ENCODE results near the gene GNPTAB.

The GNPTAB gene

GRCh38 chr12:101780599-101780998 lies 50.2 kb downstream of the GNPTAB start:
- no peak overlapping the region for H3K4me3 Mint-ChIP-seq

DNA sequence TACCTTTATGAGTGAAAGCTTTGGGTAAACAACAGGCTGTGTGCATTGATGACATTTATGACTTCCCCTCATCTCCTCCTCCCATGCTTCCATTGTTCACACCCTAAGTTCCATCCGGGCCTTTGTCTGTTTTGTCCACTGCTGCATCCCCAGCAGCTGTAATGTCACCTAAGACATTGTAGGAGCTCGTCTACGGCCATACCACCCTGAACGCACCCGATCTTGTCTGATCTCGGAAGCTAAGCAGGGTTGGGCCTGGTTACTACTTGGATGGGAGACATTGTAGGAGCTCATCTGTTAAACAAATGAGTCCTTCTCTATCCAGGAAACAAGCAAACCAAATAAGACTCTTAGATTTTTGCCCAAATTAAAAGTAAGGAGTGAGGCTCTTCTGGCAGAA lies 51.1 kb downstream of the GNPTAB start:
- Mint-ChIP-seq H3K27ac (peak overlapping the region; percentile 17), H3K4me1 (ENCODE audit: low read depth) (peaks cover 29% of the 10 kb centered on the region), H3K36me3 (ENCODE audit: low read depth) (peaks cover 40% of the 10 kb centered on the region), H3K9me3 (no peaks in the 10 kb centered on the region), H3K4me3 (no peak overlapping the region), H3K27me3 (ENCODE audit: low read depth) (no peaks in the 10 kb centered on the region)

More at GRCh38 chr12:101780599-101780998, 50.2 kb downstream of the GNPTAB start:
- no peaks in the 10 kb centered on the region for H3K27me3 Mint-ChIP-seq (ENCODE audit: low read depth)
- peaks cover 40% of the 10 kb centered on the region for H3K36me3 Mint-ChIP-seq (ENCODE audit: low read depth)
- H3K27ac Mint-ChIP-seq, result no peak overlapping the region
- H3K4me1 Mint-ChIP-seq (ENCODE audit: low read depth), result peaks cover 29% of the 10 kb centered on the region
- H3K9me3 Mint-ChIP-seq, result no peaks in the 10 kb centered on the region

DNA sequence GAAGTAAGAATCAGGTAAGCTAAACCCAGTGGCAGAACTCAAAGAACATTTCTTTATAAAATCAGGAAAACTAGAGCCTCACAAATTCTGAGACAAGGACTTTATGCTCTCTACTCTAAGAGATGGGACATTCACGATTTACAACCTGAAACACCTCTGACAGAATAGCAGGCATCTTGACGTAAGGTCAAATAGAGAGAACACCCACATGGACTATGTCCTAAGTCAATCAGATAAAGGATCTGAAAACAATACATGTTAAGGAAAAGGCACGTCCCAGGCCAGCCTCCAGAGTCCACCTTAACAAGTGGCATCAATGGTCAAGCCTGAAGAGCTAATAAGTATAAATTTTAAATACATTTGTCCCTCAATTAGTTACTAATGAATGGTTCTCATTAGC lies 51.6 kb downstream of the GNPTAB start:
- H3K36me3 Mint-ChIP-seq (ENCODE audit: low read depth), result peaks cover 35% of the 10 kb centered on the region
- no peak overlapping the region for H3K4me3 Mint-ChIP-seq
- H3K27ac Mint-ChIP-seq, result no peak overlapping the region
- no peaks in the 10 kb centered on the region for H3K9me3 Mint-ChIP-seq
- H3K4me1 Mint-ChIP-seq (ENCODE audit: low read depth), result peaks cover 28% of the 10 kb centered on the region
- no peaks in the 10 kb centered on the region for H3K27me3 Mint-ChIP-seq (ENCODE audit: low read depth)

- no peaks in the 10 kb centered on the region for H3K27me3 Mint-ChIP-seq (ENCODE audit: low read depth)
- no peaks in the 10 kb centered on the region for H3K9me3 Mint-ChIP-seq
- no peak overlapping the region for H3K4me3 Mint-ChIP-seq
- peaks cover 31% of the 10 kb centered on the region for H3K4me1 Mint-ChIP-seq (ENCODE audit: low read depth)
- H3K27ac Mint-ChIP-seq, result no peak overlapping the region
- H3K36me3 Mint-ChIP-seq (ENCODE audit: low read depth), result peaks cover 36% of the 10 kb centered on the region
Observed at GRCh38 chr12:101777978-101778377, 52.8 kb downstream of the GNPTAB start.

DNA sequence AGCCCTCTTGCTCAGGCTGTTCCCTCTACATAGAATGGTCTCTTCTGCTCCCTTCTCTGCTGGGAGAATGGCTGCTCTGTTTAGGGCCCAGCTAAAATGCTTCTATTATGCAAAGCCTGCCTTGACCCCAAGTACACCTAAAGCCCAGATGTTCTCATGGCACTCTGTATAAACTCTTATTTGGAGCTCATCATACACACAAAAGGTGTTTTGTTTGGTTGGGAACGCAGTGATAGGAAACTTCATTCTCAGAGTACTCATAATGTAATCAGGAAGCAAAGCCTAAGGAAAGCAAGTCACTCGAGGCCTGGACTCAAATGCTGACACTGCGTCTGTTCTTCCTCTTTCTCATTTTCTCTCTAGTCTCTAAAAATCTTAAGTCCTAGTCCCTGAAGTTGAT lies 53.3 kb downstream of the GNPTAB start:
- Mint-ChIP-seq H3K36me3 (ENCODE audit: low read depth) (peaks cover 32% of the 10 kb centered on the region), H3K9me3 (no peaks in the 10 kb centered on the region), H3K27ac (no peak overlapping the region), H3K27me3 (ENCODE audit: low read depth) (no peaks in the 10 kb centered on the region), H3K4me3 (no peak overlapping the region), H3K4me1 (ENCODE audit: low read depth) (peaks cover 27% of the 10 kb centered on the region)

- Mint-ChIP-seq H3K4me3 (no peak overlapping the region), H3K36me3 (ENCODE audit: low read depth) (peaks cover 35% of the 10 kb centered on the region), H3K27me3 (ENCODE audit: low read depth) (no peaks in the 10 kb centered on the region), H3K27ac (no peak overlapping the region), H3K4me1 (ENCODE audit: low read depth) (peaks cover 31% of the 10 kb centered on the region), H3K9me3 (no peaks in the 10 kb centered on the region)
Observed at GRCh38 chr12:101775816-101776215, 54.9 kb downstream of the GNPTAB start.

GRCh38 chr12:101773650-101774162 lies 57.1 kb downstream of the GNPTAB start:
- Mint-ChIP-seq H3K4me1 (ENCODE audit: low read depth) (peaks cover 31% of the 10 kb centered on the region), H3K27ac (no peak overlapping the region)

DNA sequence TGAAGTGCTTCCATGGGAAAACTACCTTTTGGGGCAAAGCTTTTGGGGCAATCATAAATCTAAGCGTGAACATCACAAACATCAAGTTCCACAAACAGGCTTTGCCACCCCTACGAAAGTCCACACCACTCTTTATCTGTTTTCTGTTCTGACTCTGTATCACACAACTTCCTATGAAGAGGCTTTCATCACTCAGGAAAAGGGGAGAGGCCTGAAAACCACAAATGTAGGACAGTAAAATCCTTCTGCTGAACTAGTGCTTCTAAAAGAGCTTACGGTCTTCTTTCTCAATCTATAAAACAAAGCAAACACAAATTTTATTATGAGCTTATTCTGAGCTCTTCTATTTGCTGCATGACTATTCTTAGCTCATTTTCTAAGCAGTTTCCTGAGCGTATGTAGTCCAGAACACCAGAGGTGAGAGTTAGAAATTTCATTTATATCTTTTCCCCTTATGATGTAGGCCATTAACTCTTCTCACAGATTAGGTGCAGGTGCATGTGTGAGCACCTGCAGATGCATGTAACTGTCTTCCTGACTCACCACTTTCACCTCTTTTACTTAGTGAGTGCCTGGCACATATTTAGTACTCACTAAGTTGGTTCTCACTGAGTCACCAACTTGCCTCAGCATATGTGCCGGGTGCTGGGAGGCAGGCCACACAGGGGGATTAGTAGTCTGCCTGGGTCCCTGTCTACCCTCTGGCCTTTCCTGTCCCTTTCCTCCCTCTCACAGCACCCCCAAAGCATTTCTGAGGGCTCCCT lies 58.6 kb downstream of the GNPTAB start:
- no peaks in the 10 kb centered on the region for H3K9me3 Mint-ChIP-seq
- no peaks in the 10 kb centered on the region for H3K27me3 Mint-ChIP-seq (ENCODE audit: low read depth)
- peaks cover 22% of the 10 kb centered on the region for H3K4me1 Mint-ChIP-seq (ENCODE audit: low read depth)
- H3K36me3 Mint-ChIP-seq (ENCODE audit: low read depth), result peaks cover 39% of the 10 kb centered on the region
- no peak overlapping the region for H3K27ac Mint-ChIP-seq
- H3K4me3 Mint-ChIP-seq, result no peak overlapping the region

More at GRCh38 chr12:101773650-101774162, 57.1 kb downstream of the GNPTAB start:
- H3K4me3 Mint-ChIP-seq, result no peak overlapping the region
- no peaks in the 10 kb centered on the region for H3K27me3 Mint-ChIP-seq (ENCODE audit: low read depth)
- H3K36me3 Mint-ChIP-seq (ENCODE audit: low read depth), result peaks cover 37% of the 10 kb centered on the region
- no peaks in the 10 kb centered on the region for H3K9me3 Mint-ChIP-seq

DNA sequence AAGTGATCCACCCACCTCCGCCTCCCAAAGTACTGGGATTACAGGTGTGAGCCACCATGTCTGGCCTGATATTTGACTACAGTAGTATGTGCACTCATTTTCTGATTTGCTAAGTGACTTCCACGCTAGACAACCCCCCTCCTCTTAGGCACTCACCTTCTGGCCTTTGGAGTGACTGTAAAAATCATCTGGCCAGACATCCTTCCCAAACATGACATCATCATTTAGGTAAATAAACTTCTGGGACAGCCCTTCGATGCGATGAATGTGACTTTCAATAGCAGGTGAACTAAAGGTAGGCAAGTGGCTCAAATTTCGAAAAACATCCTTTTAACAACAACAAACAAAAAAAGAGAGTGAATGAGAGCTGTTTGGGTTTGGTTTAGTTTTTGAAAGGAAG lies 60.9 kb downstream of the GNPTAB start:
- H3K9me3 Mint-ChIP-seq, result no peaks in the 10 kb centered on the region
- no peak overlapping the region for H3K4me3 Mint-ChIP-seq
- no peak overlapping the region for H3K27ac Mint-ChIP-seq
- no peaks in the 10 kb centered on the region for H3K27me3 Mint-ChIP-seq (ENCODE audit: low read depth)
- H3K36me3 Mint-ChIP-seq (ENCODE audit: low read depth), result peaks cover 37% of the 10 kb centered on the region
- peaks cover 22% of the 10 kb centered on the region for H3K4me1 Mint-ChIP-seq (ENCODE audit: low read depth)

DNA sequence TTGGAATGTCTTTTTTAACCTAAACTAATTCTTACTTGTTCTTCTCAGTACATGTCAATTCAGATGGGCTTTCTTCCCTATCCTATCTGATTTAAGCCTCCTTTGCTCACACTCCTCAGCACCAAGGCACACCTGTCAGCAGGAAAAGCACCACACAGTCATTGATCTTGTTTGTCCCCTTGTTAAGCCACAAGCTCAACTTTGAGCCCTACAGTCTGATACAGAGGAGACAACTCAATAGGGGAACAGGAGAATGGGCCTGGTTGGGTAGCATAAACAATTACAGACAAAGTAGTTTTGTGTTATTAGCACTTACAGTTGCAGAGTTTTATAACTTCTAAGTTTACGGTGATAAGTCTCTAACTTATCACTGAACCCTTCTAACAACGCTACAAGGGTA lies 62.0 kb downstream of the GNPTAB start:
- peak overlapping the region; percentile 4 for H3K27ac Mint-ChIP-seq

GRCh38 chr12:101767537-101767936 lies 63.2 kb downstream of the GNPTAB start:
- H3K27ac Mint-ChIP-seq, result no peak overlapping the region
- no peaks in the 10 kb centered on the region for H3K9me3 Mint-ChIP-seq
- peaks cover 39% of the 10 kb centered on the region for H3K36me3 Mint-ChIP-seq (ENCODE audit: low read depth)
- peaks cover 12% of the 10 kb centered on the region for H3K4me1 Mint-ChIP-seq (ENCODE audit: low read depth)
- no peak overlapping the region for H3K4me3 Mint-ChIP-seq
- no peaks in the 10 kb centered on the region for H3K27me3 Mint-ChIP-seq (ENCODE audit: low read depth)

More for the DNA sequence above, 62.0 kb downstream of the GNPTAB start:
- Mint-ChIP-seq H3K27me3 (ENCODE audit: low read depth) (no peaks in the 10 kb centered on the region), H3K9me3 (no peaks in the 10 kb centered on the region), H3K36me3 (ENCODE audit: low read depth) (peaks cover 41% of the 10 kb centered on the region), H3K4me3 (no peak overlapping the region), H3K4me1 (ENCODE audit: low read depth) (peaks cover 18% of the 10 kb centered on the region)

DNA sequence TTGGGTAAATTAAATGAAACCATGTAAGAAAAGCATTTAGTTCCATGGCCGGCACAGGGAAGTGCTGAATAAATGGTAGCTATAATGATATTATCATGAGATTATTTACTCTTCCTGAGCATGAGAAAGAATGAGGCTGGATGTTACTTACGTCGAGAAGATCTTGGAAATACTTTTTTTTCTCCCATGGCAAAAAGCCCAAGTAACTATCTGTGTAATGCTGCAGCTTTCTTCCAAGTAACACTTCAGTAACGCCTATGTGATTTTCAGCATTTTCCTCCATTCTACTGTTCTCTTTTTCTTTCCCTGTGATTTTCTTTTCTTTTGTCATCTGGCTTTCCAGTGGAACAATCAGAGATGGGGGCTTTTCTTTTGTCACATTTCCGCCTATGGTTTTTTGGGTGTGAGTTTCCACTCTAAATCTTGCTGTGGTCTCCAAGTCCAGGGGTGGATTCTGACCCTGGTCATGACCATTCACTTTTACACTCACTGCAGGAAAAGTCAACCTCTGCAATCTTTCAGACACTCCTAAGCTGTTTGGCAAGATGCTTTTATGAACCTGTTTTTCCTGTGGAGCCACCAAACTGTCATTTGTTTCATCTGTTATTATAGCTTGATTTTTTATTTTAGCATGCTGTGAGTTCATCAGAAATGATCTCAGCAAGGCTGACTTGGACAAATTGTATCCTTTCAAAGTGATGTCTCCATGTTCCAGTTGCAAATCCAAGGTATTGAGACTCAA lies 66.5 kb downstream of the GNPTAB start:
- Mint-ChIP-seq H3K9me3 (no peaks in the 10 kb centered on the region), H3K4me3 (no peak overlapping the region), H3K4me1 (ENCODE audit: low read depth) (peaks cover 3% of the 10 kb centered on the region), H3K27ac (no peak overlapping the region), H3K36me3 (ENCODE audit: low read depth) (peaks cover 25% of the 10 kb centered on the region), H3K27me3 (ENCODE audit: low read depth) (no peaks in the 10 kb centered on the region)

DNA sequence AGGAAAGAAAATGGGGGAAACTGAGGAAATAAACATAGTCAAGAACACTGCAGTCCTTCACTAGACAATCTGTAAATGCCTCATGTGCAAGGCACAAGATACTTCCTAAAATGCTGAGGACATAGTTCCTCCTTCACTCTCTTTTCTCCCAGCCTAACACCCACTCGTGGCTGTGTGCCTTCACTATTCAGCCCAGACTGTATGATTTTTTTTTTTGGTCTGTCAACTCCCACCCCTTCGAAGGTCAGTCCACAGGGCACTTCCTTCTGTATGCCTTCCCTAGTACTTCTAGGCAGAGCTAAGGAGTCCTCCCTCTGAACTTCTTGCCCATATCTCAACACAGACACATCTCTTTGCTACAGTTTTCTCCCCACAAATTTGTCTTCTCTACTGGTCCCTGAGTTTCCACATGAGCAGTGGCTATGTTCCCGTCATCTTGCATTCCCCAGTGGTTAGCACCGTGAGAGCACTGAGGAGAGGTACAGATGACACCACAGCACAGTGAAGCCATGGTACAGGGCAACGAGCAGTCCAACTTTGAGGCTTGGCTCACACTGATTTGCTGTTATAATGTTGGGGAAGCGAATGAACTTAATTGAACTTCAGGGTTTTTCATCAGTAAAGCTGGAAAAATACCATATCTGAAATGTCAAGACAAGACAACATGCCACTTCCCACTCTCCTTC lies 67.4 kb downstream of the GNPTAB start:
- no peaks in the 10 kb centered on the region for H3K27me3 Mint-ChIP-seq (ENCODE audit: low read depth)
- H3K36me3 Mint-ChIP-seq (ENCODE audit: low read depth), result peaks cover 24% of the 10 kb centered on the region
- H3K4me1 Mint-ChIP-seq (ENCODE audit: low read depth), result peaks cover 3% of the 10 kb centered on the region
- H3K9me3 Mint-ChIP-seq, result no peaks in the 10 kb centered on the region
- H3K27ac Mint-ChIP-seq, result no peak overlapping the region
- H3K4me3 Mint-ChIP-seq, result no peak overlapping the region

GRCh38 chr12:101761781-101762180 lies 69.0 kb downstream of the GNPTAB start:
- no peaks in the 10 kb centered on the region for H3K9me3 Mint-ChIP-seq
- H3K27me3 Mint-ChIP-seq (ENCODE audit: low read depth), result no peaks in the 10 kb centered on the region
- peaks cover 3% of the 10 kb centered on the region for H3K4me1 Mint-ChIP-seq (ENCODE audit: low read depth)
- H3K36me3 Mint-ChIP-seq (ENCODE audit: low read depth), result peaks cover 23% of the 10 kb centered on the region
- no peak overlapping the region for H3K27ac Mint-ChIP-seq
- H3K4me3 Mint-ChIP-seq, result no peak overlapping the region

Data from T-helper 1 cell treated with Interleukin-12 subunit alpha and Interleukin-12 subunit beta and Interleukin-4 antibody, amounts not matched to agents 30 μg/mL and 1 μg/mL, for 36 hours (primary cell).